ENCODE data around the gene FRMD3. TPM values are rescaled to one million over a fixed set of nuclear protein-coding genes. Genes with fewer than 3 reads are reported as not detected.

The FRMD3 gene
- total RNA-seq, 4 donors from 2014 or later = 10.4 to 19.6 (median 16.4) TPM

- TF ChIP-seq CTCF (IDR thresholded peaks at IDR 0.05; ENCODE audit: low read depth) = no peak
Measured at GRCh38 chr9:83491413-83491812, 46.8 kb downstream of the FRMD3 start.

GRCh38 chr9:83489961-83490360, 48.2 kb downstream of the FRMD3 start:
- no peak for TF ChIP-seq CTCF (IDR thresholded peaks at IDR 0.05; ENCODE audit: low read depth)

DNA sequence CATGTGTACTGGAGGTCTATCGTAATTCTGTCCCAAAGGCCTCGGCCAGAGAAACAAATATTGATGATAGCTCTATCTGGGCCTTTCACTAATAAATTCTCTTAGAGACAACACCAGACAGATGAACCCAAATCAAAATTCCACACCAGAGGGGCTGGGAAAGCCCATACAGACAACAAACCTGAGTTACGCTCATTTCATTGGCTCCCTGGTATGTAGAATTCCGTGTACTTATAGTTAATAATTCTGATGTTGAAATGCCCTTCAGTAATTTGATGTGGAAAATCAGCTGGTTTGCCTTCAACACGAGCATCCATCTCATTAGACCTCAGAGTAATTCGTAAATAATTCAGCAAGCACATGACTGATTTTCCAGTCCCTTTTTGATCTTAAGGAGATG, 53.2 kb downstream of the FRMD3 start:
- no peak for TF ChIP-seq CTCF (IDR thresholded peaks at IDR 0.05; ENCODE audit: low read depth)

DNA sequence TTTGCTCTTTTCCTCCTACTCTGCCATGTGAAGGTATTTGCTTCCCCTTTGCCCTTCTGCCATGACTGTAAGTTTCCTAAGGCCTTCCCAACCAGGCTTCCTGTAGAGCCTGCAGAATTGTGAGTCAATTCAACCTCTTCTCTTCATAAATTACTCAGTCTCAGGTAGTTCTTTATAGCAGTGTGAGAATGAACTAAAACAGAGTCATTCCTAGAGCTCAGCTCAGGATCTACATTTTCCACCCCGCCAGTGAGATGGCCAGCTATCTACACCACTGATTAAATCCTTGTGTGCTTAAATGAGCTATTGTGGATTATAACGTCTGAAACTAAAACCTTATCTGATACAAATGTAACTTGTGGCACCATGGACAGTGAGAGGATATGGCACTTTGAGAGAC, 55.0 kb downstream of the FRMD3 start:
- no peak for TF ChIP-seq CTCF (IDR thresholded peaks at IDR 0.05; ENCODE audit: low read depth)

GRCh38 chr9:83479765-83480164, 58.4 kb downstream of the FRMD3 start:
- no peak for TF ChIP-seq CTCF (IDR thresholded peaks at IDR 0.05; ENCODE audit: low read depth)

GRCh38 chr9:83477571-83477970, 60.6 kb downstream of the FRMD3 start:
- no peak for TF ChIP-seq CTCF (IDR thresholded peaks at IDR 0.05; ENCODE audit: low read depth)

DNA sequence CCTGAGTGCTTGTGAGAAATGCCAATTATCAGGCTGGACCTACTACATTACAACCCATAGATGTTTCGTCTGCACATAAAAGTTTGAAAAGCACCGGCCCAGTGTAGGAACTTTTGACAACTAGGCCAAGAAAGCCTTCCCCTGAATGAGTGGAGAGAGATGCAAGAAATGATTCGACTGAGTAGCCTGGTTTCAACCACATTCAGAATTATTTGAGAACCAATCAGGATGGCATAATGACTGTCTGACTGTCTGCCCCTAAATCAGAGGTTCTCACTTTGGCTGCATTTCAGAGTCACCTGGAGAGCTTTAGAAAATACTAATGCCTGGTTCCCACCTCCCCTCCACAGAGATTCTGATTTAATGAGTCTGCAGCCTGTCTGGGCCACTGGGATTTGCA, 61.1 kb downstream of the FRMD3 start:
- no peak for TF ChIP-seq CTCF (IDR thresholded peaks at IDR 0.05; ENCODE audit: low read depth)
